HG03064 (cell line): Measurements from ENCODE around the gene PLA1A.

ENCODE experiments used
- ATAC-seq: cut with Tn5 transposase; IDR thresholded peaks from one replicate; pipeline ENCODE4 v1.9.1; 2021; ENCODE audit warnings: low read depth; ENCODE audit not compliant: unreplicated experiment

PLA1A gene

DNA sequence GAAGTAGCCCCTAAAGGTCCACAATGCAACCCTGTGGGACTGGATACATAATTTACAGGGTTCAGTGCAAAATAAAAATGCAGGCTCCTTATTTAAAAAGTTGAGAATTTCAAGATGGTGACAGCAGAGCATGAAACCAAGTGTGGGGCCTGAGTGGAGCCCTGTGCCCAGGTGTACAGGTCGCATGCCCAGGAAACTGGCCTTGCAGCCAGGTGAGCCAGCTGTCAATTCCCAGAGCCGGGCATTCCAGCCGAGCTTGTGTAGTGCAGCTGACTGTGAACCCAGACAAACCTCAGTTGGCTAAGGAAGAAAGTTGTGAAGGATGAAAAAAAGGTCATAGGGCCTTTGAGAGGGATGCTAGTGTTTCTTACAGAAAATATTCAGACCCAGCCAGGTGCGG is 35.1 kb downstream of the PLA1A start:
- ATAC-seq = no peak

DNA sequence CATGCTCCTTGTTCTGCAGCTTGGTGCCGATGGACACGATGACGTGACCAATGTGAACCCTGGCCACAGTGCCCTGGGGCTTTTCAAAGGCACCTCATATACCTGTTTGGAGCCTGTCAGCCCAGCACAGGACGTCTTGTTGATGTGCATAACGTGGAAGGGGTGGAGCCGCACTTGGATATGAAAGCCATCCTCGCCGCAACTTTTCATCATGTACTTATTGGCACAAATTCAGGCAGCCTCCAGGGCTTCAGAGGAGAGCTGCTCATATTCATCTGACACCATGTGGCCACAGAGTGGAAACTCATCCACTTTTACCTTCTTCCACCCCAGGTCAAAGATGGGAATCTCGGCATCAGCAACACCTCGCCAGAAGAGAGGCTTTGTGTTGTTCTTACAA is 38.0 kb downstream of the PLA1A start:
- no peak for ATAC-seq

DNA sequence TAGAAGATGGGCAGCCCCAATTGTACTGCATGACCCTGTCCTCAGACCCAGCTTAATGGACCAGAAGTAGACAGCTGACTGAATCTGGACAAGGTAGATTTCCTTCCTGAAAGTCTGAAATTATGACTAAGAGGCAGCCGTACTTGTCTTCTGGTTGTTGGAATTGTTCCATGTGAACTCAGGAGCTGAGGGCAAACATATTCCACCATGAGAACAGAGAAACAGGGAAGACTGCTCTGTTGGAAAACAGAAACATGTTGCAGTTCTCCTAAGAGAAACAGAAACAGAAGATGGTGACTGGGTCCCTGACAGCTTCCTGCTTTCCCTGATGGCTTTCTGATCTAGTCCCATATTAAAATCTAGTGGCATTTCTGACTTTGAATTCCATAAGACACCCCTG is 38.6 kb downstream of the PLA1A start:
- ATAC-seq = no peak

DNA sequence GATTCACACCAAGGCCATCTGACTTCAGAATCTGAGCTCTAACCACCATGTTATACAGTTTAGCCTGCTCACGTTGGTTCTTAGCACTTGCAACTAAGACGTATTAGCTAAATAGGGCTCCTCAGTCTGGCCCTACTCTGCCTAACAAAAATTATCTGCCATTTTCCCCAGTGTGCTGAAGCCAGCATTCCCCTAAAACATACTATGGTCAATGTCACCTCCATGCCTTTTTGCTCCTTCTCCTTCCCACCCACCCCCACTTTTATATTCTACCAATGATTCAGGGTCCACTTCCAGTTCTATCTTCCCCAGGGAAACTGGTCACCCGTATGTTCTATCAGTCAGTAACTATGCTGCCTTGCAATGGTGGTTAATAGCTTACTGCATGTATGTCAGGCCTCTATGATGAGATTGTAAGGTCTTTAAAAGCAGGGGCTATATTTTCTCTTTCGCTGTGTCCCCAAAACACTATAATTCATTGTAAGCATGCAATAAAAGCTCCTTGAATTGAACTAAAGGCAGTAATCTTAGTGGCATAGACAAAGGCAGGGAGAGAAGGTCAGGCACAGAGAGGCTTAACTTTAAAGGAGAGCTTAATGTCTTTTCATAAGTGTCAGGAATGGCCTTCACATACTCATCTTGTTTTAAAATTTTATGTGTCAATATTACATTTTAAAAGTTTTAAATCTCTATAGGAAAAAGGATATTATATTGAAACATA is 39.4 kb downstream of the PLA1A start:
- ATAC-seq = no peak

DNA sequence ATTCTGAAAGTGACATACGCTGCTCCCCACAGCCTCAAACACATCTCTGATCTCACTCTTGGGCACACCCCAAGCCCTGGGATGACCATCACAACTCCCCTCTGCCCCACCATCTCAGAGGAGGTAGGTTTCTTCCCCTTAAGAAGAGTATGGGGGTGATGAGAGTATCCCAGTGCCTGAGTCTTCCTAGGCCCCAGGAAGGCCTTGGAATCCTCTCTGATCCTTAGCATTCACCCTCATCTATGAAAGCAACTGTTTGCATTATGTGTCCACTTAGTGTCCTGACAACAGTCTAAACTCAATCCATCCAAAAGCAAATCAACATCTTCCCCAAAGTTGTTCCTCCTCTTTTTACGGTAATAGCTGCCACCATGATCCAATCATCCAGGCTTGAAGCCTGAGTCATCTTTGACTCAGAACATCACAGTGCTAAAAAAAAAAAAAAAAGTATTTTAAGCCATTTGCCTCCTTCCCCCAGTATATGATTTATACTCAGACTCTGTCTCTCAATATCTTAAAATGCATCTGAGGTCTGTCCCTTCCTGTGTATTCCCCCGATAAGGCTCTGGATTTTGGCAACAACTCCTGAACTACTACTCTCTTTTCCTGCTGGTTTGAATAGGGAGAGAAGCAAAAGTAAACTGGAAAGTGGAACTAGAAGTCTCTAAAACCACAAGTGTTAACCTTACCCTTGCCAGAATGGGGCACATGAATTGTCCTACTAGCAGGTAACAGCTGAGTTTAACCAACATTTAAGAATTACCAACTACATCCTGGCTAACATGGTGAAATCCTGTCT is 40.2 kb downstream of the PLA1A start:
- peak; percentile 27 for ATAC-seq

DNA sequence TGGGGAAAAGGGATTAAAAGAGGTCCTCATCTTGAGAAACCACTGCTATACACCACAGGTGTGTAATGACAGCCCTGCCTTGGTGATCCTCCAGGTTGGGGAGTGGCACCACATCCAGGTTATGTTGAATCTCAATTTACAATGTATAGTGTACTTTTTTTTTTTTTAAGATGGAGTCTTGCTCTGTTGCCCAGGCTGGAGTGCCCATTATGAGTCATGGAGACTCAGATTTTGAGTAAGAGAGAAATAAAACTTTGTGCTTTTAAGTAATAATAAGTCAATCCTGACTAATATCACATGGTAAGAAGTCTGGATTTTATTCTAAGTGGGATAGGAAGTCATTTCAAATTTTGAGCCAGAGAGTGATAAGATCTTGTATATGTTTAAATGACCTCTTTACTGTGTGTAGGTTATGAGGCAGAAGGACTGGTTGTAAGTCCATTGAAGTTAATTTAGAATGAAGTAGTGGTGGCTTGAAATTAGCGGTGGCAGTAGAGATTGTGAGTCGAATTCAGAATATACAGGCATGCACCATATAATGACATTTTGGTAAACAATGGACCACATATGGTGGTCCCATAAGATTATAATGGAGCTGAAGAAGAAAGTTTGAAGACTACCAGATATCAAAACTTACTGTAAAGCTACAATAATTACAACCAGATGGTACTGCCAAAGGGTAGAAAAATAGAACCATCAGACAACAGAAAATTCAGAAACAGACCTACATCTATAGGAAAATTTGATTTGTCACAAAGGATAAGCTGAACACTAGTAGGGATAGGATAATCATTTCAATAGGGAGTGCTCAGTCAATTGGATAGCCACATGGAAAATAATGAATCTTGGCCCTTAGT is 42.0 kb downstream of the PLA1A start:
- no peak for ATAC-seq

DNA sequence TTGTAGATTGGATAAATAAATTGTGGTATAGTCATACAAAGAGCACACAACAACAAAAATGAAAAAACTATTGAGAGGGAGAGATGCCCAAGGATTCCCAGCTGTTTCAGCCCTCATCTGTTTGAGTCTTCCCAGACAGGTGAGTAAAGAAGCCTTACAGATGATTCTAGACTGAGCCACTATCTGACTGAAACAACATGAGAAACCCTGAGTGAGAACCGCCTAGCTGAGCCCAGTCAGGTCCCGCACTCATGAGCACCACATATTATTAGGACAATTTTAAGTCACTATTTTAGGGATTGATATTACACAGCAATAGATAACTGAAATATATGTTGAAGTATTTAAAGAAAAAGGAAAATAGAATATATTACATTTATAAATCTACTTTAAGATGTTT is 43.7 kb downstream of the PLA1A start:
- no peak for ATAC-seq

DNA sequence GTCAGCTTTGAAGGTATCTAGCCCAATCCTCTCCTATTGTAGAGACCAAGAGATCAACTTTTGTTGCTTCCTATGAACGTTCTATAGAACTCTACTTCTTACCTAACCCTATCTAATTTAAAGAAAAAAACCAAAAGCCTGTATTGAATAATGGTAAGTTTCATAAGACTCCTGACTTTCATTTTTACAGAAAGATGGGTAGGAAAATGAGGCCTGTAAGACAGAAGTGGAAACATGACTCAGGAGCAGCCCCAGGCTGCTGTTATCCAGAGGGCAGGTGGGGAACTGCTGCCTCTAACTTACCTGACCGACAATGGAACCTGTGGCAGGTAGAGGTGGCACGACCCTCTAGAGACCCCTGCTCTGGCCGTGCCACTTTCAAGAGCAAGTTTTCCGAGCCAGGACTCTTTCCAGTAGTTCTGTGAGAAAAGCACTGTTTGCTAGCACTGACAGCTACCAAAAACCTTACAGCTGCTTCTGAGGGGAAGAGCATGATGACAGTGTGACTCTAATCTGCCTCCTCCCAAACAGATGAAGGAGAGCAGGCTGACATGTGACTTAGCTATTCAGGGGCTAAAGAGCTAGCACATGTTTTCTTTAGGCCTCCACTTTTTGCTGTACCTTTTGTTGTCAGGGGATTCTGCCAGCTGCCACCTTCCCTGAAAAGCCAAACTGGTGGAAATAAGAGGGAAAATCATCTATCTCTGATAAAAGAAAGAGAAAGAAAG is 45.2 kb downstream of the PLA1A start:
- ATAC-seq = no peak

DNA sequence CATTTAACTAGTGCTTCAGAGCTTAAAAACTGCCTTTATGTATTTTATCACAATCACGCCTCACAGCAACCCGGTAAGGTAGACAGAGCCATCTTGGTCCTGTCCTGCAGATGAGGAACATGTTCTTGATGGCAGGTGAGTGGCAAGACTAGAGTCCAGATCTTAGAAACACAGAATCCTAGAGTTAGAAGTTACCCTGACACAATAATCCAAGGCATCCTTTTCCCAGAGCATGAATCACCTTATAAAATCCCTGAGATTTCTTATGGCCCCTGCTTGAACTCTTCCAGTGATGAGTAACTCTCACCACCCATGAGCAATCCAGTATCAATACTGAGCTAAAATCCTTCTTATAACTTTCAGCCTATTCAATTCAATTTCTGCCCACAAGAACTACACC is 45.8 kb downstream of the PLA1A start:
- no peak for ATAC-seq

DNA sequence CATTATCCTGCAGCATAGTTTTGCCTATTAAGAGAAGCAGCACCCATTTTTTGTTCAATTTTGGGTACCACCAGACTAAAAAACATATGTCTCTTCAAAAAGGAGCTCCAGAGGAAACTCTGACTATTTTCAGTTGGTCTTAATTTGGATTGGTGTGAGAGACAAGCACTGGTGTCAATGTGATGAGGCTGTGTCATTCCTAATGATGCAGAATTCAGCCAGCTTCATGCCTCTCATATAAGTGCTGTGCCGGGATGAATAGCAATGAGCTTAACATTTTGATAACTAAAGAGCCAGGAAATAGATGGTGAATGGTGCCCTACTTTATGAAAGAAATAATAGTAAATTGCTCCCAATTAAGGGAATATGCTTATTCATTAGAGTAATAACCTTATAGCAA is 46.8 kb downstream of the PLA1A start:
- no peak for ATAC-seq

DNA sequence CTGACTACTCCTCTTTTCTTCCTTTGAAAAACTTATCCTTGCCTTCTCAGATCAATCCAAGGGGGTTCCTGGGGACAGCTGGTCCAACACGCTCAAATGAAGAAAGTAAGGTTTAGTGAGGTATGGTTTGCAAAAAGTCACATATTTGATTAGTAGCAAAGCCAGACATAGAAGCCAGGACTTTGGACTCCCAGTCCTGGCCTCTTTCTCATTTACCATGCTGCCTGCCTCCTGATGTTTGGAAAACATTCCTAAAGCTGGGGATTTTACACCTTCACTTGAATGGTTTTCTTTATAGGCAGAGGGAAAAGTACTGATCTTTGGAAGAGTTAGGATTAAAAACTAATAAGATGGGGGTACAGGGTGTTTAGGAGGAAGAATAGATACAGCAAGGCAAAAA is 48.1 kb downstream of the PLA1A start:
- no peak for ATAC-seq

DNA sequence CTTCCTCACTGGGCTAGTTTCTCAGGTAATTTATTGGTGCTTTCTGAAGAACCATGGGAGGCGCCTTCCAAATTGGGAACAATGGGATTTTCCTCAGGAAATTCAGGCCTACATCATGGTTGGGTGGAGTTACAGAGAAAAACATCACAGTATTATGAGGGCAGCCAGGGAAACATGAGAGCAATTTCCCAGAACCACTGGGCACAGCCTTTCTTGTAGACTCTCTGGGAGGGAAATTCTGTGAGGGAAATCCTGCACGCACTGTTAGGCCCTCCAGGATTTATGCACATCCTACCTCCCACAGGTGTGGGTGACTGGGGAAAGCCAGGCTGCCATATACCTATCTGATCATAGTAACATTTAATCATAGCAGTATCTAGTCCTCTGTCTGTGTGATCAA is 49.5 kb downstream of the PLA1A start:
- no peak for ATAC-seq

DNA sequence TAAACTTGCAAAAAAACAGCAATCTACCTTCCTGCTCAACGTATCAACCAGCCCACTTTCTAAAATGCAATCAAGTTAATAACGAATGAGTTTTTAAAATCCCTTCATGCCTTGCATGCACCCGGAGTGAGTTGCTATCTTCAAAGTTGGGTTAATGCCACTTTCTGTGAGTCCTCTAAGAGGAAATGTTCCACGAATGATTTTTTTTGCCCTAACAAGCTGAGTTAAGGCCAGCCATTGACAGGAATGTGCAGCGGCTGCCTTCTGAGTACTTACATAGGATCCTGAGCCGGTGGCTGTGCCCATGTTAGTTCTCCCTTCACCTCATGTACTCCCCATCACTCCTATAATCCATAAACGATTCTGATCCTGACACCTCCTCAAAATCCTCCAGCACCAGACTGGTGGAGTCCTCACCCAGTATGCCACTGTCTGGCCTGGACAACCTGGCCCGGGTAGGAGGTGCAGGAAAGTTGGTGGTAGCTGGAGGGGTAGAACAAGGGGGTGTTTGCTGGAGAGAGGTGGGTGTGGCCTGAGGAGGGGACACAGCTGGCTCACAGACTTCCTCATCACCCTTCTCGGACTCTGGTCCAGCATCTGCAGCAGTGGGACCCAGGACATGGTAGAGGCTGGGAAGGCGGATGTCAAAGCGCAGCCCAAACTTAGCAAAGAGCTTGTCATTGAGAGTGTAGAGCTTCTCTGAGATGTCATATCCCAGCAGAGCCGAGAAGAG is 50.3 kb downstream of the PLA1A start:
- no peak for ATAC-seq

DNA sequence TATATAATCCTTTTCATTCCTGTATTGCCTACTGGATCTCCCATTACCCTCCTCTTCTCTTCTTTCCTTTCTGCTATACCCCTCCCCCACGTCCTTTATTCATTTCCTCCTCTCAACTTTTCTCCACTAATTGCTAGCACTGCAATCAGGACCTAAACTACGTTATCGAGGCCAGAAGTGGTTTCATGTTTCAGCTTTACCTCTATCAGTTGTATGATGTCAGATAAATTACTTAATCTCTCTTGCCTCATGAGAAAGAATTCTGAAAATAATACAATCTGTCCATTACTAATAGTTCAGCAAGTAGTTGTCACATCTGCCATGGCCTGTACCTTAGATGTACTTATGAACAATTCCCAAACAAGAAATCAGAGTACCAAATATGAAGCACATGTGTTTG is 52.1 kb downstream of the PLA1A start:
- ATAC-seq = no peak

DNA sequence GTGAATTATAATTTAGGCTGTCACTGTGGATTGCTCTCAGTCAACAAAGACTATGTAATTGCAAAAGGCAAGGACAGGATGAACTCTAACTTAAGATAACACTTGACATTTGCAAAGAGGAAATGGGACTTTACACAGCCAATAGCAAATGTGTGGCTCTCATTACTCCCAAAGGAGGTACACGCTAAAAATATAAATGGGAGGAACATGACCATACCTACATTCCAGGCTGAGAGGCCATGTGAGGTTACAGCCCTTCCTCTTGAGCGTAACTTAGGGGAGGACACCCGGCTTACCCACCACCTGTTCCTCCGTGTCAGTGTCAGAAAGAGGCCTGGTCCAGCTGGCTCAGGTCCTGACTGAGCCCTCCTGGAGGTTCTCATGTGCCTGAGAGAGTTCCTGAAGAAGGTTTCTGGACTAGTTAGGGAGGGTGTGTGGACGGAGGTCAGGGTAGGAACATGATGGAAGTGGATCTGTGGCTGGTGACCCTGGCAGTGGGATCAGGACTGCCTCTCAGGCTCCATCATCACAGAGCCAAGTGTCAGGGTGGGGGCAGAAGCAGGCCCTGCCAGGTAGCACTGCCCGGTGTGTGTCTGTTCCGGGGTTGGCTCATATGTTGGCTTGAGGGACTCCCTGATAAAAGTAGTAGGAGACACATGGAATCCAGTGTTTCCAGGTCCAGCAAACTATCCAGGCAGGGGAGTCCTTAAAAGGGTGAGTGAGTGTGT is 54.8 kb downstream of the PLA1A start:
- ATAC-seq = no peak

DNA sequence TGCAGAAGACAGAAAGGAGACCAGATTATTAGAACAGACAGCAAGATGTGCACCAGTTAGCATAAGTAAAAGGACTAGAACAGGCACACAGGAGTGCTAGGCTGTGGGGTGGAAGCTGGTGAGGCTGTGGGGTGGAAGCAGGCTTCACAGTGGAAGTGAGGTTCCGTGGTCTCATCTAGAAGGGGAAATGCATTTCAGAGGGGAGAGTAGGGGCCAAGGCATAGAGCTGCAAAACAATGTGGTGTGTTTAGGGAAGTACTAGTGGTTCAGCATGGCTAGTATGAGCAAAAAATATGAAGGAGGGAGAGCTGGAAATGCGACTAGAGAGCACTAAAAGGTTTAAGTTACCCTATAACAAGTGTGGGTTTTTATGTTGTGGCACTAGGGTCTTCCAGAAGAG is 56.2 kb downstream of the PLA1A start:
- ATAC-seq = no peak

DNA sequence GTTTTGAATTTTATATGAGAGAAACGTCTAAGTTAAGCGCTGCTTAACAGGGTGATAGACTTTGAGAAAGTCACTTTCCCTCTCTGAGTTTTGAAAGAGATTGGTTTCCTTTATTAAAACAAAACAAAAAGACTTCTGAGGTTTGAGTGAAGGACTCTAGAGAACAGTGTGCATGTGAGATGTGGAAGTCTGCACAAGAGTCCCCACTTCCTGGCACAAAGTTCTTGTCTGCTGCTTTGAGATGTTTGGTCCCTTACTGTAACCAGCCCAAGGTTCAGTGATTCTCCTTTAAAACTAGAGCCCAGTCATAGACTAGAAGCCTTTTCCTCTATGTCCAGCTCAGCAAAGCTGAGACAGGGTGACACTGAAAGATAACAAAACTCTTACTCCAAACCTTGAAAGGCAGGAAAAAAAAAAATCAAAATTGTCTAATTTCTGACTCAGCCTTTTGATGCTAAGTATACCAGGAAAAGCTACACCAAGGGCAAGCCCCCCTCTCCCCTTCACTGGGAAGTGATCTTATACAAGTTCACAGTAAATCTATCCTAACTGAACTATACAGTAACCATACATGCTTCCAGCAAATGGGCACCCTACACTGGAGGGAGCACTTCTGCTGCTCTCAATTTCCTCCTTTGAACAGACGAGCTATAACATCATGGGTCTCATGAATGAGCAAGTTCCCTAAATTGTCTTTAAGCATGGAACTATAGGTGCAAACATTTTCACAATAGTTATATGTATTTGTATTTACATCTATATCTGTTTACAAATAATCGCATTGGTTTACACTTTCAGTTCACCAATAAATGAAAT is 60.4 kb downstream of the PLA1A start:
- ATAC-seq = no peak

DNA sequence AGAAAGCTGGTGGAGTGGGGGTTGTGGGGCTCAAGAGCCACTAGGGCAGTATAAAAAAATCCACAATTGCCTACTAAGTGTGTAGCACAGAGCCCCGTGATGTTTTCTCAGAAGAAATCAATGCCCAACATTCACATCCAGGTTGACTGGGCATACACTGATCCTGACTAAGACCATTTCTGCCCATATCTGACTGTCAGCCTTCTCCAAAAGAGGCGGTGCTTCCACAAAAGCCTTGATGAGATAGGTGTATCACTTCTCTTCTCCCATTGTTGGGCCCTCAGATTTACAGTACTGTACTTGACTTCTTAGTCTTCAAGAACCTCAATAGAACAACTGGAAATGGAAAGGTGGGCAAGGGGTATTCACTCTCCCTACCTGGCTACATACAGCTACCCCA is 61.3 kb downstream of the PLA1A start:
- ATAC-seq = no peak
